NT2/D1 (cell line): Measurements from ENCODE around the gene HES7.

Experiments used
- DNase-seq: peaks from one replicate; pipeline ENCODE4 v3.0.0-alpha.2; 2011; ENCODE audit warnings: low read depth, low spot score
- H3K27me3 ChIP-seq: 2 replicates; pipeline ENCODE4 v1.6.0; 2011; ENCODE audit warnings: mild to moderate bottlenecking; ENCODE audit not compliant: insufficient read length, insufficient read depth
- H3K36me3 ChIP-seq: 2 replicates; pipeline ENCODE4 v1.6.1; 2011; ENCODE audit warnings: mild to moderate bottlenecking, low read length, mixed read lengths; ENCODE audit not compliant: insufficient read depth, insufficient read length
- H3K4me1 ChIP-seq: 2 replicates; pipeline ENCODE4 v1.5.1; 2011; ENCODE audit not compliant: insufficient read depth, insufficient read length
- H3K4me3 ChIP-seq: 2 replicates; pipeline ENCODE4 v1.5.1; 2011; ENCODE audit warnings: low read depth; ENCODE audit not compliant: insufficient read length
- H3K9ac ChIP-seq: 2 replicates; pipeline ENCODE4 v1.6.0; 2011; ENCODE audit warnings: low read depth; ENCODE audit not compliant: insufficient read length
- H3K9me3 ChIP-seq: 2 replicates; pipeline ENCODE4 v1.5.1; 2011; ENCODE audit warnings: mild to moderate bottlenecking, low read length; ENCODE audit not compliant: insufficient read depth
- SUZ12 ChIP-seq: IDR thresholded peaks from 2 replicates; pipeline ENCODE4 v1.6.1; 2011; ENCODE audit not compliant: insufficient read length, insufficient read depth; ENCODE audit errors: extremely low read depth
- YY1 ChIP-seq: IDR thresholded peaks from 2 replicates; pipeline ENCODE4 v1.6.1; 2011; ENCODE audit not compliant: insufficient read length, insufficient read depth
- ZNF274 ChIP-seq: IDR thresholded peaks from 2 replicates; pipeline ENCODE4 v1.6.1; 2011; ENCODE audit warnings: mild to moderate bottlenecking, low read depth, low read length

The HES7 gene

DNA sequence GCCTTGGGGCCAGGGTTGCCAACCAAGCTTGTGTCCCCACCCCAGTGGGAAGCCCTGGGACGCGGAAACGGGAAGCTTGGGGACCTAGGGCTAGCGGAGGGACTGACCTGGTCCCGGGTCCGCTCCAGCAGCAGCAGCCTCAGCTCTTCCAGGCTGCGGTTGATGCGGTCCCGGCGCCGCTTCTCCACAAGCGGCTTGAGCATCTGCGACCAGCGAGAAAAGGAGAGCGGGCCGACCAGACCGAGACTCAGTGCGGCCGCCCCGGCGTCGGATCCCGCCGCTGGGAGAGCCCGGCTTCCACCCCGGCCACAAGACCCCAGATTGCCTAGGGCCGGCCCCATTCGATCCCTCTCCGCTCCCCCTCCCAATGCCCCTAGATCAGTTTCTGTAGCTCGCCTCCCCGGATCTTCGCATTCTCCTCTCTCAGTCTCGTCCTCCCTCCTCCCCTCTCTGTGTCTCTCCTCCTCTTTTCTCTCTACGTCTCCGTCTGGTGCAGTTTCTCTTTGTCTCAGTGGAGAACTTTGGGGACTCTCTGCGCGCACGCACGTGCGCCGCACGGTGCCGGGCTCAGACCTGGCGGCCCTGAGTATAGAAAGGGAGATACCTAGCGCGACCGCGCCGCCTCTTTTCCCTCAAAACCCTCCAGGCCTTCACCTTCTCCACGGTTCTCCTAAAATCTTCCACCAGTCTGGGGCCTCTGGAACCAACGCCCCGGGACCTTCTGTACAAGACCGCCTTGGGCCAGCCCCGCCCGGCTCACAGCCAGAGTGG is 797 bp downstream of the HES7 start:
- peak overlapping the region; percentile 76 for H3K9ac ChIP-seq
- peak overlapping the region; percentile 53 for H3K4me3 ChIP-seq
- peaks cover 57% of the 10 kb centered on the region for H3K27me3 ChIP-seq
- H3K9me3 ChIP-seq, result no peaks in the 10 kb centered on the region
- peaks cover 4% of the 10 kb centered on the region for H3K4me1 ChIP-seq
- no peaks in the 10 kb centered on the region for H3K36me3 ChIP-seq
- TF ChIP-seq ZNF274, result no peak
- peak; percentile 52 for TF ChIP-seq SUZ12
- no peak for DNase-seq

DNA sequence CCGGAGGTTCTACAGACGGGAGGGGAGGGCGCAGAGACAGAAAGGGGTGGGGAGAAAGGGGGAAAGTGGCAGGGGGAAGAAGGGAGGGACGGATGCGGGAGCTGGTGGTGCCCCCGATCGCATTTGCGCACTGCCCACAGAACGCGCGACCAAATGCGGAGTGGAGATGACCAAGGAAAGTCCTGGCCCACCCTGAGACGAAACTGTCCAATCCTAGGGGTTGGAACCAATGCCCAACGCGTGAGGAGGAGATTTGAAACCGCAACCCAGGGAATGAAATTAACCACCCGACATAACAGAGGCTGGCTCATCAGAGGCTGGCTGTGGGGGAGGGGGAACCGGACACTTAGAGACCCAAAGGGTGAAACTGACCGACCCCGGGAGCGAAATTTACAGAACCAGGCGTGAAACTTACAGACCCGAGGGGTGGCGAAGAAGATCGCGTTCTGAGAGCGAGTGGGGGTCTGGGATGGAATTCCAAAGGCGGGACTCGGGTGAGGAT is 1.4 kb downstream of the HES7 start:
- TF ChIP-seq YY1 (no peak), SUZ12 (peak; percentile 73)
- H3K27me3 ChIP-seq, result peaks cover 57% of the 10 kb centered on the region
- DNase-seq, result no peak
- H3K36me3 ChIP-seq, result no peaks in the 10 kb centered on the region
- H3K9ac ChIP-seq, result peak overlapping the region; percentile 76
- H3K4me1 ChIP-seq, result peaks cover 4% of the 10 kb centered on the region
- H3K9me3 ChIP-seq, result no peaks in the 10 kb centered on the region
- peak overlapping the region; percentile 53 for H3K4me3 ChIP-seq

DNA sequence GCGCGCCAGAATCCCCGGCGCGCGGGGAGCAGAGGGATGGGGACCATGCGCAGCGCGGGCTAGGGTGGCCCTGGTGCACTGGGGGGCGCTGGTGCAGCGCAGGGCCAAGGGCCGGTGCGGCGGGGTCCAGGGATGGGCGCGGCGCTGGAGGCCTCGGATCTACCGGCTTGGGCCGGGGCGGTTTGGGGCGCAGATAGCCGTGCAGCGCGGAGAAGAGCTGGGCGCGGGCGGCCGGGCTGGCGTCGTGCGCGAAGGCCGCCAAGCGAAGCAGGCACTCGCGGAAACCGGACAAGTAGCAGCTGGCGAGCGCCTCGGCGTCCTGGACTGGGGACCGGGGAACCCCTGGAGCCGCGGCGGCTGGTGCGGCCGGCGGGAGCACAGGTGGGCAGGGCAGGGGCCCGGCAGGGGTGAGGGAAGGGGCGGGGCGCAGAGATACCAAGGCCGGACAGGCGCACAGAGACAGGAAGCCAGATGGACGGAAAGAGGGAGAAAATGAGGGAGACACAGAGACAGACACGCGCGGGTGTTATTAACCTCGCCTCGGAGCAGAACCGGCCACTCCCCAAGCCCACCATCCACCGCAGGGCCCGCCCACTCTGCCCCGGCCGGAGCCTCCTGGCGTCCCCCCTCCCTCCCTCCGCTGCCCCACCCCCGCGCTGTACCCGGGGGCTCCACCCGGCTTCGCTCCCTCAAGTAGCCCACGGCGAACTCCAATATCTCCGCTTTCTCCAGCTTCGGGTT is 2.1 kb downstream of the HES7 start:
- TF ChIP-seq SUZ12 (no peak), ZNF274 (no peak), YY1 (no peak)
- peaks cover 57% of the 10 kb centered on the region for H3K27me3 ChIP-seq
- no peaks in the 10 kb centered on the region for H3K36me3 ChIP-seq
- H3K9ac ChIP-seq, result peak overlapping the region; percentile 21
- H3K9me3 ChIP-seq, result no peaks in the 10 kb centered on the region
- peaks cover 4% of the 10 kb centered on the region for H3K4me1 ChIP-seq
- DNase-seq, result no peak
- peak overlapping the region; percentile 53 for H3K4me3 ChIP-seq

DNA sequence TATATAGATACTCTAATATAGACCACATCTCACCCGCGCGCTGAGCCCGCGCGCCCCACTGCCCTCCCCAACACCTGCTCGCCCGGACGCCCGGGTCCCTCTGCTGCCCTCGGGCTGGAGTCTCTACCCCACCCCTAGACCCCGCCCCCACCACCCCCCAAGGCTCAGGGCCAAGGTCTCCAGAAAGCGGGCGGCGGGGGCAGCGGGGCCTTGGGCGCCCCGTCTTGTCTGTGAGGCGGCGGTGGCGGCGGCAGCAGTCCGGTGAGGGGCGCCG is 2.6 kb downstream of the HES7 start:
- no peak for DNase-seq
- TF ChIP-seq YY1, result no peak
- H3K4me1 ChIP-seq, result peaks cover 4% of the 10 kb centered on the region
- H3K9me3 ChIP-seq, result no peaks in the 10 kb centered on the region
- peak overlapping the region; percentile 63 for H3K4me3 ChIP-seq
- H3K36me3 ChIP-seq, result no peaks in the 10 kb centered on the region
- H3K27me3 ChIP-seq, result peaks cover 59% of the 10 kb centered on the region
- no peak overlapping the region for H3K9ac ChIP-seq

DNA sequence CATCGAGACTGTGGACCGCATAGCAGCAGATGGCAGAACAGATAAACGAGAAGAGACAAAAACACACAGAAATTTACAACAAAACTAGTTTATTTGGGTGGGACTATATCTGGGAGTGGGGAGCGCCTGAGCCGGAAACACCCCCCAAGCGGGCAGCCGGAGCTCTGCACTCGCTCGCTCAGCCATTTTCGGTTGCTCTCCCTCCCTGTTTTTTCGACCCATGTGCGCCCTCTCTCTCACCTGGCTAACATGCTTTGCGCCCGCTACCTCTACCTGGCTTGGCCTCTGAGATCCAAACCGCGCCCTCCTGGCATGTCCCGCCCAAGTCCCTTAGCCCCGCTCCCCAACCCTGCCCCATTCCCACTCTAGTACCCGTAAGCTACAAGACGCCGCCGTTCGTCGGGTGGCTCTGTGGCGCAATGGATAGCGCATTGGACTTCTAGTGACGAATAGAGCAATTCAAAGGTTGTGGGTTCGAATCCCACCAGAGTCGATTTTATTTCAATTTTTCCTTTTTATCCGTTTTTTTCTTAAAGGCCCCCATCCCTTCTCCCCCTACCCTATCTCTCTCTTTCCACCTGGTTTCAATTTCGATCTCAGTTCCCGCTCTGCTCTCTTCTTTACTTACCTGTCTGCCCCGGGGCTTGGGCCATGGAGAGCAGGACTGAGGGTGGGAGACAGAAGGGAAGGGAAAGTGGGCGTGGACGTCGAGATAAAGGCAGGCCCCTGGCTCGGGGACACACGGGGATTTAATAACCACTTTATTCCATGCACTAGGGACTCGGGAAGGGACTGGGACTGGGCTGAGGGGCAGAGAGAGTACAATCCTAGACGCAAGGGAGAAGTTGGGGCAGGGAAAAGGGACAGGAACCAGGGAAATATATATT is 3.1 kb downstream of the HES7 start:
- H3K4me1 ChIP-seq, result peaks cover 4% of the 10 kb centered on the region
- TF ChIP-seq ZNF274, result no peak
- TF ChIP-seq YY1, result no peak
- TF ChIP-seq SUZ12, result no peak
- H3K9ac ChIP-seq, result peak overlapping the region; percentile 75
- H3K36me3 ChIP-seq, result no peaks in the 10 kb centered on the region
- H3K9me3 ChIP-seq, result no peaks in the 10 kb centered on the region
- DNase-seq, result no peak
- H3K4me3 ChIP-seq, result peak overlapping the region; percentile 63
- H3K27me3 ChIP-seq, result peaks cover 65% of the 10 kb centered on the region

DNA sequence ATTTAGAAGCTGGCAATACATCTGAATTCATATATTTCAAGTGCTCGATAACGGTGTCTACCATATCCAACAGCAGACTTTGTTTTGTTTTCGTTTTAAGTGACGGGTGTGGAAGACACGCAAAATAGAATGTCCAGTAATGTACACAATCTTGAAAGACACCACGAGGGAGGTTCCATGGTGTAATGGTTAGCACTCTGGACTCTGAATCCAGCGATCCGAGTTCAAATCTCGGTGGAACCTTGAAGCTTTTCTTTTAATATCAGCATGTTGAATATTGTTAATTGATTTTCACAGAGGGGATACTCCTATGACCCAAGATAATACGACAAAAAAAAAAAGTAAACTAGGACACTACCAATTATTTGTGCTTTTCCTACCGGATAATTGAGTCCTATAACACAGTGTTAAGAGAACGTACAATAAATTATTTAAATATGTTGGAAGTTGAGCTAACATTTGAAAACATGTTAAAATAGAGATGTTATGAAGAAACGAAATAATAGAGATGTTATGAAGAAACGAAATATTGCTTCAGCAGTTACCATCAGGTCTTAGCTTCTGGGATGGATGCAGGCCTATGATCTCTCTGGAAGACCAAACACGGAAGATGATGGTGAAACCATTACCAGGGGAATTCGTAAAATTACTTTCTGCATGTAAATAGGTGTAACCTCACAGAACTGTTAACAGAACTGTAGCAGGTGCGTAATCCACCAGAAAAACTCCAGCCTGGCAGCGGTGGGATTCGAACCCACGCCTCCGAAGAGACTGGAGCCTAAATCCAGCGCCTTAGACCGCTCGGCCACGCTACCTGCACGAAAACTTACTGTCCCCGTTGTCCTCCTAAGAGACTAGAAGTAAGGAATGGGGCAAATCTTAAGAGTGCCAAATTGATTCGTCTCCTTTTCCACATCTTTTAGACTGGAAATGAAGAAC is 4.1 kb downstream of the HES7 start:
- H3K9me3 ChIP-seq, result no peaks in the 10 kb centered on the region
- H3K4me1 ChIP-seq, result peaks cover 4% of the 10 kb centered on the region
- no peaks in the 10 kb centered on the region for H3K36me3 ChIP-seq
- DNase-seq, result peak; percentile 80
- H3K27me3 ChIP-seq, result peaks cover 67% of the 10 kb centered on the region
- H3K9ac ChIP-seq, result peak overlapping the region; percentile 75
- peak overlapping the region; percentile 63 for H3K4me3 ChIP-seq
- TF ChIP-seq ZNF274, result no peak
- TF ChIP-seq YY1, result no peak
- no peak for TF ChIP-seq SUZ12
